SJSA1 (cell line): ENCODE measurements around the gene LIN7C. TPM values are rescaled to one million over a fixed set of nuclear protein-coding genes. Genes with fewer than 3 reads are reported as not detected.
"Not testable (repeated sequence)": the region's sequence is repeated elsewhere in the genome, so short reads cannot be mapped to it uniquely, and the experiment has no call there.

Source experiments
- DNase-seq, 2 experiments: peaks; one replicate each; pipeline ENCODE4 v3.0.0-alpha.2; 2015 to 2020; ENCODE audit warnings: low spot score in 2 of 2, low read depth in 1 of 2
- H3K27ac ChIP-seq: fragments of 250-450 bp; sonication (Bioruptor Pico); 2 replicates; pipeline ENCODE4 v1.5.1; 2020; ENCODE audit warnings: mild to moderate bottlenecking, moderate library complexity
- H3K27me3 ChIP-seq: fragments of 250-450 bp; sonication (Bioruptor Pico); replicated peaks from 2 replicates; pipeline ENCODE4 v1.5.1; 2020; ENCODE audit warnings: mild to moderate bottlenecking, moderate library complexity
- H3K36me3 ChIP-seq: fragments of 250-450 bp; sonication (Bioruptor Pico); 2 replicates; pipeline ENCODE4 v1.5.1; 2020; ENCODE audit warnings: mild to moderate bottlenecking
- H3K4me1 ChIP-seq: fragments of 250-450 bp; sonication (Bioruptor Pico); replicated peaks from 2 replicates; pipeline ENCODE4 v1.6.1; 2021; ENCODE audit warnings: mild to moderate bottlenecking
- H3K4me3 ChIP-seq: fragments of 250-450 bp; sonication (Bioruptor Pico); 2 replicates; pipeline ENCODE4 v1.5.1; 2020; ENCODE audit warnings: mild to moderate bottlenecking
- H3K9me3 ChIP-seq: fragments of 250-450 bp; sonication (Bioruptor Pico); replicated peaks from 2 replicates; pipeline ENCODE4 v1.5.1; 2020; ENCODE audit warnings: mild to moderate bottlenecking
- total RNA-seq: library from RNA; depleted of rRNA; stranded (reverse); fragments of >200 nt; shearing (Covaris generic); gene quantifications from 2 replicates; pipeline ENCODE4 v1.2.3, GENCODE V29; 2014

The LIN7C gene
- total RNA-seq, 1 experiment from 2014 or later = 130 TPM

GRCh38 chr11:27524155-27524554 lies 17.6 kb upstream of the LIN7C start:
- DNase-seq = peak; percentile 46 to 63
- Histone ChIP-seq H3K9me3 (no peaks in the 10 kb centered on the region), H3K27ac (no peak overlapping the region)

GRCh38 chr11:27520226-27520625 lies 13.7 kb upstream of the LIN7C start:
- no peaks in the 10 kb centered on the region for H3K4me1 ChIP-seq
- DNase-seq = no peak
- H3K27ac ChIP-seq = no peak overlapping the region
- H3K4me3 ChIP-seq = no peak overlapping the region
- no peaks in the 10 kb centered on the region for H3K27me3 ChIP-seq
- H3K9me3 ChIP-seq = no peaks in the 10 kb centered on the region
- no peaks in the 10 kb centered on the region for H3K36me3 ChIP-seq

More at GRCh38 chr11:27524155-27524554, 17.6 kb upstream of the LIN7C start:
- H3K4me3 ChIP-seq = no peak overlapping the region
- H3K4me1 ChIP-seq = no peaks in the 10 kb centered on the region
- H3K36me3 ChIP-seq = no peaks in the 10 kb centered on the region
- H3K27me3 ChIP-seq = no peaks in the 10 kb centered on the region

- Histone ChIP-seq H3K27me3 (no peaks in the 10 kb centered on the region), H3K9me3 (no peaks in the 10 kb centered on the region), H3K4me3 (no peak overlapping the region), H3K27ac (no peak overlapping the region), H3K4me1 (no peaks in the 10 kb centered on the region), H3K36me3 (no peaks in the 10 kb centered on the region)
- DNase-seq = no peak
These were observed 11.9 kb upstream of the LIN7C start for GRCh38 chr11:27518518-27518917.

- not testable (repeated sequence) for H3K4me1 ChIP-seq, H3K27ac ChIP-seq, H3K9me3 ChIP-seq, H3K36me3 ChIP-seq, DNase-seq, H3K4me3 ChIP-seq, H3K27me3 ChIP-seq
These were observed 10.9 kb upstream of the LIN7C start for GRCh38 chr11:27517490-27517889.

GRCh38 chr11:27514558-27514957 lies 8.0 kb upstream of the LIN7C start:
- no peaks in the 10 kb centered on the region for H3K36me3 ChIP-seq
- H3K4me3 ChIP-seq = no peak overlapping the region
- H3K27me3 ChIP-seq = no peaks in the 10 kb centered on the region
- H3K27ac ChIP-seq = no peak overlapping the region
- no peaks in the 10 kb centered on the region for H3K9me3 ChIP-seq
- no peak for DNase-seq
- H3K4me1 ChIP-seq = no peaks in the 10 kb centered on the region

GRCh38 chr11:27514076-27514475 lies 7.5 kb upstream of the LIN7C start:
- Histone ChIP-seq H3K27me3 (no peaks in the 10 kb centered on the region), H3K4me1 (no peaks in the 10 kb centered on the region), H3K27ac (no peak overlapping the region), H3K36me3 (no peaks in the 10 kb centered on the region), H3K4me3 (no peak overlapping the region), H3K9me3 (no peaks in the 10 kb centered on the region)
- no peak for DNase-seq

- Histone ChIP-seq H3K4me3 (no peak overlapping the region), H3K36me3 (no peaks in the 10 kb centered on the region), H3K4me1 (no peaks in the 10 kb centered on the region), H3K9me3 (no peaks in the 10 kb centered on the region), H3K27ac (no peak overlapping the region), H3K27me3 (no peaks in the 10 kb centered on the region)
- no peak for DNase-seq
These were observed 6.8 kb upstream of the LIN7C start for GRCh38 chr11:27513389-27513788.

GRCh38 chr11:27512238-27512637 lies 5.7 kb upstream of the LIN7C start:
- Histone ChIP-seq H3K36me3 (no peaks in the 10 kb centered on the region), H3K4me1 (peaks cover 4% of the 10 kb centered on the region), H3K4me3 (no peak overlapping the region), H3K9me3 (no peaks in the 10 kb centered on the region), H3K27me3 (no peaks in the 10 kb centered on the region), H3K27ac (no peak overlapping the region)
- no peak for DNase-seq

GRCh38 chr11:27509908-27510307 lies 3.3 kb upstream of the LIN7C start:
- Histone ChIP-seq H3K9me3 (no peaks in the 10 kb centered on the region; the same call in 1 of the 2 replicates), H3K27me3 (no peaks in the 10 kb centered on the region), H3K36me3 (peaks cover 16% of the 10 kb centered on the region; the same call in 1 of the 2 replicates), H3K4me3 (no peak overlapping the region), H3K27ac (no peak overlapping the region), H3K4me1 (peaks cover 12% of the 10 kb centered on the region)
- no peak for DNase-seq

GRCh38 chr11:27507557-27508322 lies 1.2 kb upstream of the LIN7C start:
- Histone ChIP-seq H3K36me3 (peaks cover 32% of the 10 kb centered on the region), H3K4me3 (peak overlapping the region; percentile 74), H3K27me3 (no peaks in the 10 kb centered on the region), H3K9me3 (no peaks in the 10 kb centered on the region; the same call in 1 of the 2 replicates), H3K27ac (no peak overlapping the region), H3K4me1 (peaks cover 12% of the 10 kb centered on the region)
- no peak for DNase-seq

- H3K4me3 ChIP-seq = peak overlapping the region; percentile 74
- peaks cover 12% of the 10 kb centered on the region for H3K4me1 ChIP-seq
- no peaks in the 10 kb centered on the region; the same call in 1 of the 2 replicates for H3K9me3 ChIP-seq
- H3K36me3 ChIP-seq = peaks cover 52% of the 10 kb centered on the region
- no peak for DNase-seq
- H3K27me3 ChIP-seq = no peaks in the 10 kb centered on the region
- H3K27ac ChIP-seq = peak overlapping the region; percentile 79
These were observed 788 bp downstream of the LIN7C start for GRCh38 chr11:27505781-27506180.

- Histone ChIP-seq H3K27ac (no peak overlapping the region), H3K36me3 (peaks cover 68% of the 10 kb centered on the region), H3K27me3 (no peaks in the 10 kb centered on the region), H3K4me3 (no peak overlapping the region), H3K9me3 (no peaks in the 10 kb centered on the region; the same call in 1 of the 2 replicates), H3K4me1 (peaks cover 12% of the 10 kb centered on the region)
- no peak for DNase-seq
These were observed 2.4 kb downstream of the LIN7C start for GRCh38 chr11:27504205-27504604.

GRCh38 chr11:27501100-27501499 lies 5.5 kb downstream of the LIN7C start:
- no peak overlapping the region for H3K27ac ChIP-seq
- H3K9me3 ChIP-seq = no peaks in the 10 kb centered on the region; the same call in 1 of the 2 replicates
- peaks cover 6% of the 10 kb centered on the region for H3K4me1 ChIP-seq
- H3K4me3 ChIP-seq = no peak overlapping the region
- DNase-seq = no peak
- no peaks in the 10 kb centered on the region for H3K27me3 ChIP-seq
- peaks cover 91% of the 10 kb centered on the region for H3K36me3 ChIP-seq

- H3K36me3 ChIP-seq = peaks cover 98% of the 10 kb centered on the region
- DNase-seq = no peak
- no peaks in the 10 kb centered on the region for H3K4me1 ChIP-seq
- H3K4me3 ChIP-seq = no peak overlapping the region
- no peaks in the 10 kb centered on the region for H3K27me3 ChIP-seq
- no peak overlapping the region for H3K27ac ChIP-seq
- H3K9me3 ChIP-seq = no peaks in the 10 kb centered on the region
These were observed 8.7 kb downstream of the LIN7C start for GRCh38 chr11:27497911-27498310.
